ENCODE measurements around the gene OGFOD2.
"Not testable (repeated sequence)": the region's sequence is repeated elsewhere in the genome, so short reads cannot be mapped to it uniquely, and the experiment has no call there.

The OGFOD2 gene

GRCh38 chr12:122974892-122975789, at the start of gene OGFOD2:
Gene OGFOD2 (plus strand): TSS chr12:122975244. CDS start chr12:122975252, 8 bp downstream.
- DNase-seq: peak; percentile 83

- DNase-seq: no peak
These were observed 47.2 kb upstream of the OGFOD2 start for GRCh38 chr12:122927756-122928403.

GRCh38 chr12:122928404-122929147, 46.5 kb upstream of the OGFOD2 start:
- DNase-seq: no peak

- DNase-seq: no peak
These were observed 45.9 kb upstream of the OGFOD2 start for GRCh38 chr12:122929148-122929538.

DNA sequence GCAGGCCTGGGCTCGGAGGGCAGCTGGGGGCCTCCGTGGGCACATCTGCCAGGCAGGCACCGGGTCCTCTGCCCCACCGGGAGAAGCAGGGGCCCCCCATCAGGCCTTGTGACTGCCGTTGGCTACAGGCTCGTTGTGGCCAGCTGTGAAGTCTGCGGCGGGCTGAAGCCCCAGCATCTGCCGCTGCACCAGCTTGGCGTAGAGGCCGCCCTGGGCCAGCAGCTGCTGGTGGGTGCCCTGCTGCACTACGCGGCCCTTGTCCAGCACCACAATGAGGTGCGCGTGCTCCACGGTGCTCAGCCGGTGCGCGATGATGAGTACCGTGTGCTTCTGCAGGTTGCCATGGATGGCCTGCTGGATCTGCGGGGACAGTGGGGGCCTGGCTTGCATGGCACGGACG, 45.2 kb upstream of the OGFOD2 start:
- no peak for DNase-seq

- DNase-seq: no peak
These were observed 42.8 kb upstream of the OGFOD2 start for GRCh38 chr12:122932207-122932606.

DNA sequence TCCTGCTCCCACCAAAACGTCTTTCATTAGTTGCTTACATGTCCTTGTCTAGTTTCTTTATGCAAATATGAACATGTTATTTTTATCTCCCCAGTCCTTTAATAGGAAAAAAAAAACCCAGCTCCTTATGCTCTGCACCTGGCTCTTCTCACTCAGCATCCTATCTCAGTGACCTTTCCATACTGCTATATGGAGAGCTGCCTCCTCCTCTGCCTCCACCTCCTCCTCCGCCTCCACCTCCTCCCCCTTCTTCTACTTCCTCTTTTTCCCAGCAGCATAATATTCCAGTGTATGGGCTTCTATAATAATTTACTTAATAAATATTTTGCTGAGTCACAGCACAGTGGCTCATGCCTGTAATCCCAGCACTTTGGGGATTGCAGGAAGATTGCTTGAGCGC, 40.3 kb upstream of the OGFOD2 start:
- no peak for DNase-seq

- DNase-seq: no peak
These were observed 39.7 kb upstream of the OGFOD2 start for GRCh38 chr12:122935318-122935717.

- no peak for DNase-seq
These were observed 37.4 kb upstream of the OGFOD2 start for GRCh38 chr12:122937622-122938091.

- no peak for DNase-seq
These were observed 35.9 kb upstream of the OGFOD2 start for GRCh38 chr12:122939125-122939524.

DNA sequence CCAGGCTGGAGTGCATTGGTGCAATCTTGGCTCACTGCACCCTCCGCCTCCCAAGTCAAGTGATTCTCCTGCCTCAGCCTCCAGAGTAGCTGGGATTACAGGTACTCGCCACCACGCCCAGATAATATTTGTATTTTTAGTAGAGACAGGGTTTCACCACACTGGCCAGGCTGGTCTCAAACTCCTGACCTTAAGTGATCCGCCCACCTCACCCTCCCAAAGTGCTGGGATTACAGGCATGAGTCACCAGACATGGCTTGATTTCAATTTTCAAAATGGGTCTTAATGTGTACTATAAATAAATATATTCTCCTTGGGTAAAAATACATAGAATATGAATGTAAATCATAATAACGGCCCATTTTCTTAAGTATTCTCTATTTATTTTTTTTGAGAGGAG, 33.7 kb upstream of the OGFOD2 start:
- DNase-seq: not testable (repeated sequence)

DNA sequence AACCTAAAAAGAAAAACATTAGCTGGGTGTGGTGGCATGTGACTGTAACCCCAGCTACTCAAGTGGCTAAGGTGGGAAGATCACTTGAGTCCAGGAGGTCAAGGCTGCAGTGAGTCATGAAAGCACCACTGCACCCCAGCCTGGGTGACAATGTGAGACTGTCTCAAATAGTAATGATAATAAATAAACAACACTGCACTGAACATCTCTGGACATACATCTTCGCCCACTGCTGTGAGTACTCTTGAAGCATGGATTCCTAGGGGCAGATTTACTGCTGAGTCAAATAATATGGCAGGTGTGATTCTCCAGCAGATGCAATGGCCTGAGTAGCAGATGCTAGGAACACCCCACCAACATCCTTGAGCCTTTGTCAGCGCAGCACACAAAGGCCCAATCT, 32.4 kb upstream of the OGFOD2 start:
- DNase-seq: no peak

DNA sequence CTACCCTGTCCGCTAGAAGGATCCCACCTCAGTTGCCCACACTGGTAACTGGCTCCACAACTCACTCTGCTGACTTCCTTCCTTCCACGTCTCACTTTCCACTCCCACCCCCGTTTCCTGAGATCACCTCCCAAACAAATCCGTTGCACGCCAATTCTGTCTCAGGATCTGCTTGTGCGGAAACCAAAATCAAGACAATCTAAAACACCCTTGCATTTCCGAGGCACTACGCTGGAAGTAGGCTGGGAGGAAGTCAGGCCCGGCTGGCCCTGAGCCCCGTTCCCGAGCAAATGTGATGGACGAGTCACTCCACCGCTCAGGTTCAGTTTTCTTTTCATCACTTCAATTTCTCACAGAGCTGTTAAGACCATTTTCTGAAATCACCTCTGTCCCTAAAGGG, 31.8 kb upstream of the OGFOD2 start:
- no peak for DNase-seq

DNA sequence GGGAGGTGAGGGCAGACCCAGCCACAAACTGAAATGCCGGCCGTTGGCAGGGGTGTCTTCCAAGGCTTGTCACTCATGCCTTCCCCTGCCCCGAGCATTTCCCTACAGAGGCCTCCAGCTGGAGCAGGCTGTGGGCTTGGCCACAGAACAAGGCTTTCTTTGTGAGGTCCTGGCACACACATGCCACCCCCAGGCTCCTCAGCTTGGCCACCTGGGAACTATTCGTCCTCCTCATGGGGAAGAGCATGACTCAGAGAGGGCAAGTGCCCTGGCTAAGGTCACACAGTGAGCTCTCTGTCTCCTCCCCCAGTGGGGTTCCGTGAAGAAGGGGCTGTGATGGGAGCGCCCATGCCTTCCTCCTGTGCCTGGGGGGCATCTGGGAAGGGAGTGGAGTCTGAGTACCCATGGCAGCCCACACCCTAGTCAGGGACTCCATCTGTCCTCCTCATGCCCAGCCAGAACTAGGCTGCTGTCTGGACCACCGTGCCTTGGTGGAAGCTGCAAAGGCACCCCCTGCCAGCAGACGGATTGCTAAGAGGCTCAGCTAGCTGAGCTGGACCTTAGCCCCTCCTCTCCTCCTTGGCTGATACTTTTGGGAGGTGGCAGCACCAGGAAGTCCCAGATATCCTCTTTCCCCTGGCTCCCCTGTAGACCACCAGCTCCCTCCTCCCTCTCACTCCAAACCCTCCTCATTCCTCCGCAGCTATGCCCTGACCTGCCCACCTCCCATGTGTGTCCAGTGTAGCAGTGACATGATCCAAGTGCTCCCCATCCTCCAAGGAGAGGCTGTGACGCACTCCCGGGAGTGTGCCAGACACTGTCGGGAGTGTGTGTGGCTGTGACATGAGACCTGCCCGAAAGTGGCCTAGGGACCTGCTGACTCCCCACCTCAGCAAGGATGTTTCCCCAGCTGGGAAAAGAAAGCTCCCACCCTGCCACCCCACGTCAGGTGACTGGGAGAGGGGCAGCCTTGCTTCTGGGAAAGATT, 30.1 kb upstream of the OGFOD2 start:
- no peak for DNase-seq

DNA sequence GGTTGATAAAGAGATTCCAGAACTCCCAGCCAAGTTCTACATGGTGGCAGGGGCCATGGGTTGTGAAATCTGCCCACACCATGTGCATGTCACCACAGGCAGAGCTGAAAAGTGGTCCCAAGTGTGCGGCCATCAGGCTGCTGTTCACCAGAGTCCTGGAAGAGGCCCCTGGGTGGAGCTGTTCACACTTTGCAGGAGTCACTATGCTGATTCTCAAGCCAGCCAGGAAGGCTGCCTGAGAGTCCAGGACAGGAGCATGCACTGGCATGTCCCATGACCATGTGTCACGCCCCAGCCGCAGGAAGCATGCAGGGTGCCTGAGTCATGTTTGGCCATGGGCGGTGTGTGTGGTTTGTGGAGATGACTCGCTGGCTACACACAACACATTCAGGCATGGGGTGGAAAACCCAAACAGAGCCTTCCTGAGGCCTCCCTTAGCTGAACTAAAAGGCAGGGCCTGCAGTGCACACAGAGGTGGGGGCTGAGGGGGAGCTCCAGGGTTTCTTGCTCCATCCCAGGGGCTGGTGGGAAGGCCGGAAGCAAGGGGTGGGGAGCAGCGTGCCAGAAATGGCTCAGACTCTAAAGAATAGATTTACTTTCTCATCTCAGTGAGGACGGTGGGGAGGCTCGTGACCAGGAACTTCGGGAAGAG, 28.2 kb upstream of the OGFOD2 start:
- DNase-seq: peak; percentile 19

DNA sequence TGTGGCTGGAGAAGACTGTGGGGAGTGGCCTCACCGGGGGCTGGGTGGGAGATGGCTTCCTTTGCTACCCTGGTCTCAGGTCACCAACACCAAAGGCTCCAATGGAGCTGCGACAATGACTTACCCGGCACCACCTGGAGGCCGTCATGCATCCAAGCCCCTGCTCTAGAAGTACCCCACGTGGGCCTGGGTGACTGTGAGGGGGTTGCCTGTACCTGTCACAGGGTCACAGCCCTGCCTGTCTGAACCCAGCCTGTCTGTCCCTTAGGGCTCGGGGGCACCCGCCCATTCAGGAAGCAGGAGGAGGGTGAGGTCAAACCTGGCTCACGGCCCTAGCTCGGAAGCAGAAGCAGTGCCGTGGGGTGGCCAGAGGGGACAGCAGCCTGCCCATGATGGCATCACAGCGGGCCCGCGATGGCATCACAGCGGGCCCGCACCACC, 27.7 kb upstream of the OGFOD2 start:
- no peak for DNase-seq

GRCh38 chr12:122948605-122949004, 26.4 kb upstream of the OGFOD2 start:
- no peak for DNase-seq

DNA sequence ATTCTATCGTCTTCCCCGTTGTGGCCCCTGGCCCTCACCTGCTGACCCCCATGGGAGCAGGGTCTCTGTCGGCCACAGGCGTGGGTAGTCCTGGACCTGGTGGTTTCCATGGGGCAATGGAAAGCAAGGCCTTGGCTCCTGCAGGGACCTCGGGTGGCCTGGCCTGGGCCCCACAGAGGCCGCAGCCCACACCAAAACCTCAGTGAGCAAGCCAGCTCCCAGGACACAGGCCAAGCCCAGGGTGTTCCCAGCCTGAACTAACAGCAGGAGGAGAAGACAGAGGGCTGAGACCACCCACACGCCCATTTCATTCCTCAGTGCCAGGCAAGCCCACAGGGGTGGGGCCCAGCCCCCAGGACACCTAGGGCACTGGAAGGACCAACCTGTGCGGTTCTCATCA, 25.6 kb upstream of the OGFOD2 start:
- DNase-seq: no peak

DNA sequence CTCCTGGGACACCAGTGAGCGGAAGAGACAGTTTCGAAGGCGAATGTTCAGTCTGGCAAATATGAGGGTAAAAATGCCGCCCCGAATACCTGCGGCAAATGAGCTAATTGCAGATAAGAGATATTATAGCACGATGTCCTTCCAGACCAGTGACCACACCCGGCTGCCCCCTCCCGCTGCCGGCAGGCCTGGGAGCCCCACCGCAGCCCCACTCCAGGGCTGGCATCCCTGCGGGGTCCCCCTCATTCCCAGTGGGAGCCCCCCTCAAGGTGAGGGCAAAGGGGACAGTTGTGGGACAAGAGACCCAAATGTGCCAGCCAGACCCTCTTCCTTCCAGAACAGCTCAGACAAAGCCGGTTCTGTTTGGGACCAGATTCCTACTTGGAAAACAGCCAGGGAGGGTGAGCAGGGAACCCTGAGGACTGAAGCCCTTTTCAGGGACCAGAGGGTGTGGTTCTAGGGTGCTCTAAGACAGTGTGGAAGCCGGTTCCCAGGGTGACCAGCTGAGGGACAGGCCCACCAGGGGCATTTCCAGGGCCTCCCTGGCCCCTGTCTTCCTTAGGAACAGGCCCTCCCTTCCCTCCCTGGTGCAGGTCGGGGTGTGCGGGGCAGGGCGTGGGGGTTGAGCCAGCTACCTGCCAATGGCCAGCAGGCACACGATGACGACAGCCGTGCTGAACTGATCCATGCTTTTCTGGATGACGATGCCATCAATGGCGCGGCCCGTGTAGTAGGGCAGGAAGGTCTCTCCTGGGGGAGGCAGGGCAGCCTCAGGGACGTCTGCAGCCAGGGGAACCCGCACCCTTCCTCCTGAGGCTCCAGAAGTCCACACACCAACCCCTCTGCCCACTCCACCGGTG, 25.0 kb upstream of the OGFOD2 start:
- DNase-seq: no peak

DNA sequence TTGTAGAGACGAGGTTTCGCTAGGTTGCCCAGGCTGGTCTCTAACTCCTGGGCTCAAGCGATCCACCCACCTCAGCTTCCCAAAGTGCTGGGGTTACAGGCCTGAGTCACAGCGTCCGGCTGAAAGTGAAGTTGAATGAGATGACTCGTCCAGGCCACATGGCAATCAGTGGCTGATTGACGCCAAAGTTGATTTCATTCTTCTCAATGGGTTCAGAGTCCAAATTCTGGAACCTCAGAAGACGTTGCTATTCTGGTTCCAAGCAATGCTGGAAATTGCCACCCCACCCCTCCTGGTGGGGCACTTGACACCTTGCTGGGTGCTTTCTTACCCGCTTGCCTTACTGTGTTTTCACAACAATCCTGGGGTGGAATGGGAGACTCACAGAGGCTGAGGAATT, 23.6 kb upstream of the OGFOD2 start:
- DNase-seq: no peak

Data from KG1 (cell line).